HepG2 (cell line): ENCODE measurements around the gene CDC42SE1. TPM values are rescaled to one million over a fixed set of nuclear protein-coding genes. Genes with fewer than 3 reads are reported as not detected.

ENCODE experiments used
- ATAC-seq: fragments of 200-7000 bp; cut with Tn5 transposase; 3 replicates; pipeline ENCODE4 v1.9.1; 2020; ENCODE audit warnings: mild to moderate bottlenecking, moderate library complexity
- BruUV-seq: library from RNA; stranded (reverse); fragments of 400-500 nt; replicated peaks from 2 replicates; lab custom pipeline; 2021; lab: Mats Ljungman, UMichigan
- CTCF ChIA-PET: fragments of 300-600 bp; formaldehyde crosslinking; extraction: SDS; loops from one replicate; lab custom pipeline; 2021; ENCODE audit warnings: low total read pairs, inconsistent platforms, low intra/inter-chr PET ratio; lab: Yijun Ruan, JAX
- POLR2A ChIA-PET: fragments of 350-600 bp; sonication (Branson Sonifier 250); formaldehyde crosslinking; loops from one replicate; lab custom pipeline; 2020; ENCODE audit warnings: antibody characterized with exemption, inconsistent platforms; lab: Yijun Ruan, JAX
- DNase-seq: peaks from one replicate; pipeline ENCODE4 v3.0.0-alpha.2; 2015; ENCODE audit warnings: low spot score
- FAIRE-seq: peaks from 3 replicates; lab custom pipeline; 2011; peaks lifted over from hg19 to GRCh38; lab: Jason Lieb, UNC
- H2AFZ ChIP-seq: one replicate; pipeline ENCODE4 v1.6.1; 2011; ENCODE audit warnings: low read length, inconsistent platforms
- H3K27ac ChIP-seq: fragments of 300-600 bp; 3 replicates; pipeline ENCODE4 v1.8.0; 2011; ENCODE audit warnings: mixed run types, mild to moderate bottlenecking, mixed read lengths, low read length, inconsistent platforms; ENCODE audit not compliant: insufficient read depth; ENCODE audit errors: extremely low read length
- H3K27me3 ChIP-seq, 2 experiments: fragments of 200-600 bp in 1 of 2; 2 replicates in 1 of 2; 3 replicates in 1 of 2; pipeline versions ENCODE4 v1.6.0 to v1.8.0; 2011; ENCODE audit warnings: low read length in 2 of 2, mild to moderate bottlenecking in 2 of 2, moderate library complexity in 2 of 2, inconsistent platforms in 1 of 2; ENCODE audit not compliant: insufficient read depth in 2 of 2, control insufficient read depth in 1 of 2
- H3K36me3 ChIP-seq, 2 experiments: fragments of 200-600 bp in 1 of 2; replicated peaks in 1 of 2; 2 replicates in 1 of 2; 3 replicates in 1 of 2; pipeline versions ENCODE4 v1.5.1 to v1.8.0; 2011; ENCODE audit warnings: low read length in 2 of 2, inconsistent platforms in 1 of 2; ENCODE audit not compliant: insufficient read depth in 2 of 2, control insufficient read depth in 1 of 2
- H3K4me1 ChIP-seq: 2 replicates; pipeline ENCODE4 v1.5.1; 2012; ENCODE audit warnings: low read length, inconsistent platforms; ENCODE audit not compliant: insufficient read depth
- H3K4me2 ChIP-seq: 2 replicates; pipeline ENCODE4 v1.6.0; 2011; ENCODE audit warnings: low read depth, low read length, inconsistent platforms
- H3K4me3 ChIP-seq, 3 experiments: fragments of 200-600 bp in 1 of 3; sonication (generic), shearing (Covaris generic) in 1 of 3; replicated peaks in 1 of 3; 2 replicates each; pipeline ENCODE4 v1.5.1; 2011 to 2016; ENCODE audit warnings: low read length in 3 of 3, inconsistent platforms in 2 of 3, low read depth in 2 of 3, mild to moderate bottlenecking in 2 of 3, control low read depth in 1 of 3, mixed read lengths in 1 of 3; ENCODE audit not compliant: insufficient read depth in 1 of 3
- H3K79me2 ChIP-seq: one replicate; pipeline ENCODE4 v1.6.1; 2011; ENCODE audit warnings: low read length, inconsistent platforms; ENCODE audit not compliant: insufficient read depth
- H3K9ac ChIP-seq: 2 replicates; pipeline ENCODE4 v1.6.0; 2011; ENCODE audit warnings: mild to moderate bottlenecking, low read depth, low read length, inconsistent platforms; ENCODE audit not compliant: insufficient read depth
- H3K9me3 ChIP-seq: 2 replicates; pipeline ENCODE4 v1.5.1; 2012; ENCODE audit warnings: mild to moderate bottlenecking, low read length
- H4K20me1 ChIP-seq: 2 replicates; pipeline ENCODE4 v1.6.0; 2011; ENCODE audit warnings: inconsistent platforms, mild to moderate bottlenecking, low read length, moderate library complexity; ENCODE audit not compliant: insufficient read depth
- ATRX ChIP-seq: sonication (generic); formaldehyde crosslinking; IDR thresholded peaks from 2 replicates; pipeline ENCODE4 v1.4.0; 2020; ENCODE audit warnings: missing genetic modification reagents, borderline replicate concordance
- FOXK2 ChIP-seq: fragments of 450-650 bp; IDR thresholded peaks from 2 replicates; pipeline ENCODE4 v1.6.1; 2016
- HCFC1 ChIP-seq: fragments of 150-350 bp; IDR thresholded peaks from 2 replicates; pipeline ENCODE4 v1.6.1; 2014; ENCODE audit warnings: low read depth, low read length
- JARID2 ChIP-seq: sonication (generic); formaldehyde crosslinking; IDR thresholded peaks from 2 replicates; pipeline ENCODE4 v1.8.1; 2023; ENCODE audit warnings: missing genetic modification reagents, inconsistent platforms; ENCODE audit not compliant: insufficient replicate concordance
- KAT2B ChIP-seq: fragments of 150-350 bp; IDR thresholded peaks from 2 replicates; pipeline ENCODE4 v1.6.1; 2014; ENCODE audit warnings: low read depth, low read length, borderline replicate concordance
- KLF6 ChIP-seq: IDR thresholded peaks from 2 replicates; pipeline ENCODE4 v1.8.0; 2016; ENCODE audit warnings: missing biosample characterization, missing genetic modification reagents
- STAT5B ChIP-seq: sonication (generic); formaldehyde crosslinking; IDR thresholded peaks from 2 replicates; pipeline ENCODE4 v1.4.0; 2020; ENCODE audit warnings: missing genetic modification reagents
- ZFP36L1 ChIP-seq: sonication (generic); formaldehyde crosslinking; IDR thresholded peaks from 2 replicates; pipeline ENCODE4 v1.8.0; 2022; ENCODE audit warnings: mild to moderate bottlenecking, missing genetic modification reagents, moderate library complexity
- ZFP37 ChIP-seq: sonication (generic); formaldehyde crosslinking; IDR thresholded peaks from 2 replicates; pipeline ENCODE4 v1.4.0; 2020; ENCODE audit warnings: missing genetic modification reagents, borderline replicate concordance
- ZKSCAN8 ChIP-seq: IDR thresholded peaks from 2 replicates; pipeline ENCODE4 v1.6.1; 2016; ENCODE audit warnings: borderline replicate concordance, missing genetic modification reagents, missing compliant biosample characterization
- ZNF12 ChIP-seq: sonication (generic); formaldehyde crosslinking; IDR thresholded peaks from 2 replicates; pipeline ENCODE4 v1.5.0; 2020; ENCODE audit warnings: missing genetic modification reagents
- ZNF138 ChIP-seq: sonication (generic); formaldehyde crosslinking; IDR thresholded peaks from 2 replicates; pipeline ENCODE4 v1.5.0; 2020; ENCODE audit warnings: mild to moderate bottlenecking, low read depth, missing genetic modification reagents
- ZNF225 ChIP-seq: sonication (generic); formaldehyde crosslinking; IDR thresholded peaks from 2 replicates; pipeline ENCODE4 v1.4.0; 2020; ENCODE audit warnings: mild to moderate bottlenecking, missing genetic modification reagents
- ZNF333 ChIP-seq: sonication (generic); formaldehyde crosslinking; IDR thresholded peaks from 2 replicates; pipeline ENCODE4 v1.4.0; 2020; ENCODE audit warnings: mild to moderate bottlenecking, missing genetic modification reagents, borderline replicate concordance
- ZNF484 ChIP-seq: sonication (generic); formaldehyde crosslinking; IDR thresholded peaks from 2 replicates; pipeline ENCODE4 v1.5.1; 2020; ENCODE audit warnings: mild to moderate bottlenecking, low read depth, missing genetic modification reagents, borderline replicate concordance
- ZNF569 ChIP-seq: sonication (generic); formaldehyde crosslinking; IDR thresholded peaks from 2 replicates; pipeline ENCODE4 v1.5.0; 2020; ENCODE audit warnings: mild to moderate bottlenecking, missing genetic modification reagents, moderate library complexity, borderline replicate concordance
- ZNF761 ChIP-seq: sonication (generic); formaldehyde crosslinking; conservative IDR thresholded peaks from 2 replicates; pipeline ENCODE4 v1.4.0; 2020; ENCODE audit warnings: mild to moderate bottlenecking, missing genetic modification reagents
- ZNF792 ChIP-seq: IDR thresholded peaks from 2 replicates; pipeline ENCODE4 v1.6.1; 2016
- WGBS: methylation state at CpG from one replicate; pipeline ENCODE4 v1.1.6; 2017; ENCODE audit warnings: low lambda C conversion rate; 5-methylcytosine and 5-hydroxymethylcytosine counted together
- in situ Hi-C: cut with HindIII; loops from 2 replicates; pipeline ENCODE4 v1.10.0; 2017; ENCODE audit warnings: low pct_unique_long_range_greater_than_20kb; ENCODE audit not compliant: extremely low pct_ligation_motif_present
- intact Hi-C: fragments of 100-400 bp; cut with micrococcal nuclease; formaldehyde crosslinking; loops from one replicate; pipeline ENCODE4 v1.10.0; 2022; ENCODE audit not compliant: unreplicated experiment
- polyA plus RNA-seq, 8 experiments: library from polyadenylated mRNA; depleted of rRNA in 3 of 8; stranded (reverse) in 7 of 8; unstranded in 1 of 8; fragments of >200 nt; fragmentation: Illumina TruSeq in 4 of 8; extraction: Trizol in 4 of 8; gene quantifications; 2 replicates each; pipeline versions ENCODE4 v1.2.1 to v1.2.3, GENCODE V29; 2011 to 2016; ENCODE audit warnings: low read depth in 4 of 8, missing spikeins in 1 of 8, mixed read lengths in 1 of 8; ENCODE audit not compliant: insufficient read depth in 1 of 8
- total RNA-seq, 5 experiments: library from RNA; depleted of rRNA; stranded (reverse); fragments of >200 nt; fragmentation: Illumina TruSeq; extraction: Trizol; gene quantifications; 2 replicates each; pipeline ENCODE4 v1.2.3, GENCODE V29; 2016; ENCODE audit warnings: low read depth in 1 of 5
- TF ChIP-seq, protein P1 (sequence below): sonication (generic); formaldehyde crosslinking; IDR thresholded peaks from 2 replicates; pipeline ENCODE4 v1.5.1; 2020; ENCODE audit warnings: mild to moderate bottlenecking, missing genetic modification reagents
- TF ChIP-seq, protein P2 (sequence below): sonication (generic); formaldehyde crosslinking; IDR thresholded peaks from 2 replicates; pipeline ENCODE4 v1.9.0; 2022; ENCODE audit warnings: low read depth, missing genetic modification reagents

CDC42SE1 gene
- total and polyA plus RNA-seq, 2 of the 13 experiments (the other 11 are each of a cell fraction or from before 2014, with no cell fraction given) = 17.6 to 17.9 TPM

DNA sequence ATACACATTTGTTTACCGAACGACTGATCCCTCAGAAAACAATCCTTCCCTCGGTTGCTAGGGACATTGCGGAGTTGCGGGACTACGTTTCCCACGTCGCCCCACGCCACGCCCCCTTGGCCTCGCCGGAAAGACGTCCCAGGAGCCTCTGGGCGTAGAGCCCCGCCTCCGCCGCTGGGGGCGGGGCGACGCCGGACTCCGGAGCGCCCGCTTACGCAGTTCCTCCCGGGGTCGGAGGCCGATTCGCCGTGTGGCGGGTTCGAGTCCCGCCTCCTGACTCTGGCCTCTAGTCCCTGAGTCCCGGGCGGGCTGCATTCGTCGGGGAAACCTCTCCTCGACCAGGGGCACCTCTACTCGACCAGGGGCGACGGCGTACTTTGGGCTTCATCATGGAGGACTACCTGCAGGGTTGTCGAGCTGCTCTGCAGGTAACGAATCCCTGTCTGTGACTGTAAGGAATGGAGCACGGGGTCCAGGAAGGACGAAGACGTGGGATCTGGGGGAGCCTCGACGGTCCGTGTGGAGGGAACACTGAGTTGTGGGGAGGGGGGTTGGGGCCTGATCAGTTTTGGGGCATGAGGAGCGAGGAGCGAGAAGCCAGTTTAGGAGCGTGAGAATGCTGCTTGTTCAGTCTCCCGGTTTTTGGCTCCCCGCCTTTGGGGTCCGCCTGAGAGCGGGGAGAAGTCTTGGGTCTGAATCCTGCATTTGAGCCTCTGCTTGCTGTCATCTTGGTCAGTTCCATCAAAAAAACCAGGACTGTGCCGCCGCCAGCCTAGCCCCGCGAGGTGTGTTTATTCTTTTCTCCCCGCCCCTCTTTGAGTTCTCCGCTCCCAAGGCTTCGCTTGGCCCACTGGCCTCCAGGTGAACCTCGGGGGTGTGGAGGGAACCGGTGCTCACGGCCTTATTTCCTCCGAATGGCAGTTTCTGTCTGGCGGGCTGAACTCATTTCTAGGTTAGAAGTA, 50.9 kb downstream of the CDC42SE1 start, which contains the start of gene PRUNE1:
Gene PRUNE1, plus strand, starts transcription at position 206 of the 962 bp plus-strand sequence. Its CDS starts 184 bp downstream, at position 390.
- Histone ChIP-seq H2AFZ (peak within 1 kb of the TSS; percentile 35), H3K36me3 (no peaks in the 10 kb centered on the region), H3K9ac (peak within 1 kb of the TSS; percentile 98), H3K79me2 (peaks cover 34% of the 10 kb centered on the region), H3K27ac (peak within 1 kb of the TSS; percentile 100), H3K27me3 (no peaks in the 10 kb centered on the region; a peak in 1 of 5 replicates), H4K20me1 (no peaks in the 10 kb centered on the region), H3K4me2 (peak within 1 kb of the TSS; percentile 99), H3K9me3 (no peaks in the 10 kb centered on the region), H3K4me1 (peaks cover 77% of the 10 kb centered on the region), H3K4me3 (peak within 1 kb of the TSS; percentile 66 to 99 (median 91))
- POLR2A ChIA-PET = interaction anchor here (0.5 kb wide), 1 partner anchor 211 kb away, joined by 3 read pairs; no protein-coding TSS in a partner anchor
- DNase-seq = peak; percentile 95
- under 1% methylated on average over 41 of the region's 69 CpGs for WGBS
- intact Hi-C loops (loop anchor here (5.0 kb wide), 2 partner anchors 36 to 39 kb away; partner anchors contain the start of genes C1orf56 and CERS2), in situ Hi-C loops (no loop called here)
- BruUV-seq = no TSS peak
- CTCF ChIA-PET = interaction anchor here (0.9 to 1.4 kb wide), 2 partner anchors 28 to 29 kb away, joined by 3 read pairs; no protein-coding TSS in a partner anchor
- FAIRE-seq = peak; percentile 60
- peak; percentile 55 for ATAC-seq
- no peak for TF ChIP-seq ZNF12 (CRISPR knock-in tag)
- no peak for TF ChIP-seq FOXK2
- TF ChIP-seq STAT5B (CRISPR knock-in tag) = no peak
- TF ChIP-seq, protein P1, sequence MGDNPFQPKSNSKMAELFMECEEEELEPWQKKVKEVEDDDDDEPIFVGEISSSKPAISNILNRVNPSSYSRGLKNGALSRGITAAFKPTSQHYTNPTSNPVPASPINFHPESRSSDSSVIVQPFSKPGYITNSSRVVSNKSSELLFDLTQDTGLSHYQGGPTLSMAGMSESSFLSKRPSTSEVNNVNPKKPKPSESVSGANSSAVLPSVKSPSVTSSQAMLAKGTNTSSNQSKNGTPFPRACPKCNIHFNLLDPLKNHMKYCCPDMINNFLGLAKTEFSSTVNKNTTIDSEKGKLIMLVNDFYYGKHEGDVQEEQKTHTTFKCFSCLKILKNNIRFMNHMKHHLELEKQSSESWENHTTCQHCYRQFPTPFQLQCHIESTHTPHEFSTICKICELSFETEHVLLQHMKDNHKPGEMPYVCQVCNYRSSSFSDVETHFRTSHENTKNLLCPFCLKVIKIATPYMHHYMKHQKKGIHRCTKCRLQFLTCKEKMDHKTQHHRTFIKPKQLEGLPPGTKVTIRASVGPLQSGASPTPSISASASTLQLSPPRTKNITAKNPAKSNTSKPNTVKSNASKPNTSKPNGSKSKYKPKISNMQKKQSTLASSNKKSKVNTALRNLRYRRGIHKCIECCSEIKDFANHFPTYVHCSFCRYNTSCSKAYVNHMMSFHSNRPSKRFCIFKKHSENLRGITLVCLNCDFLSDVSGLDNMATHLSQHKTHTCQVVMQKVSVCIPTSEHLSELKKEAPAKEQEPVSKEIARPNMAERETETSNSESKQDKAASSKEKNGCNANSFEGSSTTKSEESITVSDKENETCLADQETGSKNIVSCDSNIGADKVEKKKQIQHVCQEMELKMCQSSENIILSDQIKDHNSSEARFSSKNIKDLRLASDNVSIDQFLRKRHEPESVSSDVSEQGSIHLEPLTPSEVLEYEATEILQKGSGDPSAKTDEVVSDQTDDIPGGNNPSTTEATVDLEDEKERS (CRISPR knock-in tag) = no peak
- TF ChIP-seq ZNF333 = no peak
- TF ChIP-seq HCFC1 = peak; percentile 82
- no peak for TF ChIP-seq KAT2B
- no peak for TF ChIP-seq ZNF138 (CRISPR knock-in tag)
- no peak for TF ChIP-seq ZNF792 (CRISPR knock-in tag)
- TF ChIP-seq ZNF484 (CRISPR knock-in tag) = no peak
- TF ChIP-seq ZNF761 (CRISPR knock-in tag) = no peak
- TF ChIP-seq JARID2 = no peak
- TF ChIP-seq KLF6 (CRISPR knock-in tag) = 0 out of 2 replicates have a peak, but pooled peaks have one; percentile 41
- TF ChIP-seq ZNF569 (CRISPR knock-in tag) = no peak
- no peak for TF ChIP-seq ZKSCAN8 (CRISPR knock-in tag)
- TF ChIP-seq, protein P2, sequence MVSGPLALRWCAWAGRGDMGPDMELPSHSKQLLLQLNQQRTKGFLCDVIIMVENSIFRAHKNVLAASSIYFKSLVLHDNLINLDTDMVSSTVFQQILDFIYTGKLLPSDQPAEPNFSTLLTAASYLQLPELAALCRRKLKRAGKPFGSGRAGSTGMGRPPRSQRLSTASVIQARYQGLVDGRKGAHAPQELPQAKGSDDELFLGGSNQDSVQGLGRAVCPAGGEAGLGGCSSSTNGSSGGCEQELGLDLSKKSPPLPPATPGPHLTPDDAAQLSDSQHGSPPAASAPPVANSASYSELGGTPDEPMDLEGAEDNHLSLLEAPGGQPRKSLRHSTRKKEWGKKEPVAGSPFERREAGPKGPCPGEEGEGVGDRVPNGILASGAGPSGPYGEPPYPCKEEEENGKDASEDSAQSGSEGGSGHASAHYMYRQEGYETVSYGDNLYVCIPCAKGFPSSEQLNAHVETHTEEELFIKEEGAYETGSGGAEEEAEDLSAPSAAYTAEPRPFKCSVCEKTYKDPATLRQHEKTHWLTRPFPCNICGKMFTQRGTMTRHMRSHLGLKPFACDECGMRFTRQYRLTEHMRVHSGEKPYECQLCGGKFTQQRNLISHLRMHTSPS (CRISPR knock-in tag) = no peak
- peak; percentile 72; the same call in 1 of the 2 replicates for TF ChIP-seq ZFP36L1
- no peak for TF ChIP-seq ATRX (CRISPR knock-in tag)
- TF ChIP-seq ZFP37 (CRISPR knock-in tag) = 0 out of 2 replicates have a peak, but pooled peaks have one; percentile 29
- peak; percentile 91; the same call in 1 of the 2 replicates for TF ChIP-seq ZNF225 (CRISPR knock-in tag)
